Measurements from ENCODE around the gene LYRM7. TPM values are rescaled to one million over a fixed set of nuclear protein-coding genes. Genes with fewer than 3 reads are reported as not detected.

Gene LYRM7
- total RNA-seq, 1 experiment from 2014 or later: 12.1 TPM

GRCh38 chr5:131245948-131246347 is 75.2 kb downstream of the LYRM7 start:
- no peak for DNase-seq (ENCODE audit: low read depth, low spot score)
- peaks cover 5% of the 10 kb centered on the region; the same call in 1 of the 2 replicates for H3K9me3 ChIP-seq (ENCODE audit: control insufficient read depth, insufficient read depth, low read depth, low read length)
- no peak overlapping the region for H3K4me3 ChIP-seq (ENCODE audit: low read depth in 2 of 2, low read length in 2 of 2)
- TF ChIP-seq CTCF (IDR thresholded peaks at IDR 0.05): no peak
- no peak for TF ChIP-seq POLR2AphosphoS5 (IDR thresholded peaks at IDR 0.05; ENCODE audit: low read depth, low read length)
- TF ChIP-seq TCF7L2 (IDR thresholded peaks at IDR 0.05; ENCODE audit: low read depth, low read length): no peak
- TF ChIP-seq REST (IDR thresholded peaks at IDR 0.05; ENCODE audit: insufficient read depth in 1 of 2, low read depth in 2 of 2, low read length in 1 of 2): no peak
- no peak for TF ChIP-seq SIN3A (IDR thresholded peaks at IDR 0.05; ENCODE audit: borderline replicate concordance, insufficient read depth, low read depth, low read length)
- in situ Hi-C loops (cut with HindIII; ENCODE audit: low pct_unique_long_range_greater_than_20kb, low sequenced_read_pairs) (no loop called here), intact Hi-C loops (cut with micrococcal nuclease; ENCODE audit: unreplicated experiment) (no loop called here)
- no TSS peak for BruUV-seq (replicated peaks)
- no peaks in the 10 kb centered on the region for H3K27me3 ChIP-seq (ENCODE audit: control insufficient read depth, insufficient read depth, low read length)
- H3K27ac ChIP-seq (ENCODE audit: low read length): no peak overlapping the region
- no peaks in the 10 kb centered on the region for H3K4me1 ChIP-seq (ENCODE audit: control insufficient read depth, insufficient read depth, low read length)
- no peaks in the 10 kb centered on the region for H3K36me3 ChIP-seq (ENCODE audit: control insufficient read depth, insufficient read depth, low read length)
- ChIA-PET POLR2A (no interaction called here), CTCF (no interaction called here)
- no peak for ATAC-seq

- ChIA-PET POLR2A (no interaction called here), CTCF (no interaction called here)
- no peaks in the 10 kb centered on the region for H3K4me1 ChIP-seq (ENCODE audit: control insufficient read depth, insufficient read depth, low read length)
- H3K9me3 ChIP-seq (ENCODE audit: control insufficient read depth, insufficient read depth, low read depth, low read length): peaks cover 5% of the 10 kb centered on the region; the same call in 1 of the 2 replicates
- TF ChIP-seq REST (IDR thresholded peaks at IDR 0.05; ENCODE audit: insufficient read depth in 1 of 2, low read depth in 2 of 2, low read length in 1 of 2): no peak
- no peak for TF ChIP-seq POLR2AphosphoS5 (IDR thresholded peaks at IDR 0.05; ENCODE audit: low read depth, low read length)
- TF ChIP-seq SIN3A (IDR thresholded peaks at IDR 0.05; ENCODE audit: borderline replicate concordance, insufficient read depth, low read depth, low read length): no peak
- no peak for TF ChIP-seq TCF7L2 (IDR thresholded peaks at IDR 0.05; ENCODE audit: low read depth, low read length)
- TF ChIP-seq CTCF (IDR thresholded peaks at IDR 0.05): no peak
- DNase-seq (ENCODE audit: low read depth, low spot score) (no peak), ATAC-seq (no peak)
- in situ Hi-C loops (cut with HindIII; ENCODE audit: low pct_unique_long_range_greater_than_20kb, low sequenced_read_pairs) (no loop called here), intact Hi-C loops (cut with micrococcal nuclease; ENCODE audit: unreplicated experiment) (no loop called here)
- no peaks in the 10 kb centered on the region for H3K36me3 ChIP-seq (ENCODE audit: control insufficient read depth, insufficient read depth, low read length)
- no TSS peak for BruUV-seq (replicated peaks)
- no peak overlapping the region for H3K27ac ChIP-seq (ENCODE audit: low read length)
- no peaks in the 10 kb centered on the region for H3K27me3 ChIP-seq (ENCODE audit: control insufficient read depth, insufficient read depth, low read length)
- H3K4me3 ChIP-seq (ENCODE audit: low read depth in 2 of 2, low read length in 2 of 2): no peak overlapping the region
Observed at GRCh38 chr5:131246504-131246903, 75.8 kb downstream of the LYRM7 start.

Measured in Panc1 (cell line).